ENCODE measurements around the gene DOC2A. TPM values are rescaled to one million over a fixed set of nuclear protein-coding genes. Genes with fewer than 3 reads are reported as not detected.

DOC2A gene
- total RNA-seq, 1 donor, result not detected

- TF ChIP-seq CTCF (IDR thresholded peaks at IDR 0.05; ENCODE audit: insufficient read depth, low read length), result no peak
- DNase-seq (ENCODE audit: low read depth), result no peak
- H3K4me3 ChIP-seq (ENCODE audit: low read depth, low read length), result no peak overlapping the region
Measured at GRCh38 chr16:30033270-30033669, 22.4 kb upstream of the DOC2A start.

GRCh38 chr16:30032083-30032819, 21.4 kb upstream of the DOC2A start:
- peak; percentile 82 for TF ChIP-seq CTCF (IDR thresholded peaks at IDR 0.05; ENCODE audit: insufficient read depth, low read length)
- H3K4me3 ChIP-seq (ENCODE audit: low read depth, low read length), result no peak overlapping the region
- peak; percentile 80 for DNase-seq (ENCODE audit: low read depth)

GRCh38 chr16:30031477-30031918, 20.7 kb upstream of the DOC2A start:
- no peak for DNase-seq (ENCODE audit: low read depth)
- TF ChIP-seq CTCF (IDR thresholded peaks at IDR 0.05; ENCODE audit: insufficient read depth, low read length), result no peak
- no peak overlapping the region for H3K4me3 ChIP-seq (ENCODE audit: low read depth, low read length)

DNA sequence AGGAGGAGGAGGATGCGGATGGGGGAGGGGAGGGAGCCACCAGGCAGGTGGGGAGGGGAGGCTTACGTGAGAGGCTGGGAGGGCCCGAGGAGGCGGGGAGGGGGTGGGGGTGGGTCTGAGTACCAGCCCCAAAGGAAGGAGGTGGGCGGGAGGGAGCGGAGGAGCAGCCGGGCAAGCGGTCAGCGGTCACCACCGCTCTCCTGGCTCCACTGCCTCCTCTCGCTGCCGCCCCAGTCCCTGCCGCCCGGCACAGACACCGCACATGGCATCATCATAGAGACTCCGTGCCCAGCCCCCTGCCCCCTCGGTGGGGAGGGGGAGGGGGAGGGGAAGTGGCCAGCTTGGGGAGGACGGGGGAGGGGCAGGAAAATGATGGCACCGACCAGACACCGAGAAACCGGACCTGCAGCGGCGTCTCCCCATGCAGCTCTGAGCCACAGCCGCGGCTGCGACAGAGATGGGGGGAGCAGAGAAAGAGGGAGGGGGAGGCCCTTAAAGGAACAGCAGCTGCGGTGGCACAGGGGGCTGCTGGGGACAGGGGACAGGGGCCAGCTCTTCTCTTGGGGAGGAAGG, 20.1 kb upstream of the DOC2A start, which contains the start of gene TLCD3B:
Gene TLCD3B, minus strand, starts transcription at position 431 of the 573 bp plus-strand sequence. CDS start 744 bp downstream, outside the sequence.
- TF ChIP-seq CTCF (IDR thresholded peaks at IDR 0.05; ENCODE audit: insufficient read depth, low read length), result no peak
- DNase-seq (ENCODE audit: low read depth), result no peak
- no peak within 1 kb of the TSS for H3K4me3 ChIP-seq (ENCODE audit: low read depth, low read length)

- no peak overlapping the region for H3K4me3 ChIP-seq (ENCODE audit: low read depth, low read length)
- no peak for TF ChIP-seq CTCF (IDR thresholded peaks at IDR 0.05; ENCODE audit: insufficient read depth, low read length)
- no peak for DNase-seq (ENCODE audit: low read depth)
Measured at GRCh38 chr16:30030011-30030685, 19.3 kb upstream of the DOC2A start.

GRCh38 chr16:30028438-30029076, 17.7 kb upstream of the DOC2A start:
- no peak for DNase-seq (ENCODE audit: low read depth)
- H3K4me3 ChIP-seq (ENCODE audit: low read depth, low read length), result no peak overlapping the region
- TF ChIP-seq CTCF (IDR thresholded peaks at IDR 0.05; ENCODE audit: insufficient read depth, low read length), result no peak

Data from fibroblast of the aortic adventitia (primary cell).